Activated T-cell treated with anti-CD3 and anti-CD28 coated beads for 1 hour (primary cell): ENCODE measurements around the gene ALDH1B1.

ENCODE experiments used
- DNase-seq: peaks from one replicate; pipeline ENCODE4 v3.0.0-alpha.2; 2020; ENCODE audit warnings: low read depth

The ALDH1B1 gene

DNA sequence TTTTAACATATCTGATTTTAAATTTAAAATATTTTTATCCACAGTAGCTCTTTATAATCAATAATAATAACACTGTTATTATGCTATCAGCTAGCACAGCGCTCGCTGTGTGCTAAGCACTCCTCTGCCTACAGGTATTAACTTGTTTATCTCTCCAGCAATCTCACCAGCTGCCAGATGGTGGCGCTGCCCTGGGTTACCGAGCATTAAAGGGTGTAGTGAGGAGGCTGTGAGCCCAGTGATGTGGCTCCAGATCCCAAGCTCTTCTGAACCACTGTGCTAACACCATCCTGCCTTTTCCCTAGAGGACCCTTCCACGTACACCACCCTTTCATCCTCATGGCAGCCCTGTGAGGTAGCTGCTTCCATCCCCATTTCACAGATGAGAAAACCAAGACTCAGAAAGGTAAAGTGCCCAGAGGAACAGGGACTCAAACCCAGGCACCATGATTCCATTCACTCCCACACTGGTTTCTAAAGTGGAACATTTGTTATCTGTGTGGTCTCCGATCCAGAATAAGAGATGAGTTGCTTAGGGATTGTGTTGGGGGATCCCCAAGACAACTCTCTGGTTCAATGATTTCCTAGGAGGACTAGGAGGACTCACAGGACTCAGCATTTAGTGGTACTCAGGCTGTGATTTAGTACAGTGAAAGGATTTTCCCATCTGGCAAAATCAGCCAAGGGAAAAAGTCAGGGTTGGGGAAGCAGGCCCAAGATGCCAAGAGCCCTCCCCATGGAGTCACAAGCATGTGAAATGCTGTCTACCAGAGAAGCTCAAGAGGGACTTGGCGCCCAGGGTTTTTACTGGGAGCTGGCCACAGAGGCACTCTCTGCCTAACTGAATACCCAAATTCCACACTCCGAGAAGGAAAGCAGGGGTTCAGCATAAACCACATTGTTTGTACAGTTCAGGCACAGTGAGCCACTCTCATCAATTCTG is 24.8 kb downstream of the ALDH1B1 start:
- DNase-seq: peak; percentile 12

GRCh38 chr9:38418366-38418765 is 25.9 kb downstream of the ALDH1B1 start:
- DNase-seq: no peak

DNA sequence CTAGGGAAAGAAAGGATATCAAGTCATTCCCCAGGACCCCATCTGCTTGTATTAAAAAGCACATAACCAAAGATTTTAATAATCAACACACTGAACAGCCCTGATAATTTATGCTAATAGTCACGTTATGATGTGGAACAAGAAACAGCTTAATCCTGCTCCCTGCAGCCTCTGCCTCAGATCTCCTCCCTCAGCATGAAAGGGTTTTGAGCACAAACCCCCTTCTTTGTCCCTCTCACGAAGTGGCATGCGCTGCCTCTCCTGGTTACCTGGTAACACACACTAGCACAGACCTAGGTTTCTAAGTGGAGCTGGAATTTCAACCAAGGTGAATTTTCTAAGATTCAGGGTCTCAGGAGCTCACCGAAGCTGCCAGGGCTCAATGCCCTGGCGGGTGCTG is 26.7 kb downstream of the ALDH1B1 start:
- DNase-seq: no peak

- DNase-seq: no peak
Observed at GRCh38 chr9:38421498-38422211, 29.2 kb downstream of the ALDH1B1 start.

DNA sequence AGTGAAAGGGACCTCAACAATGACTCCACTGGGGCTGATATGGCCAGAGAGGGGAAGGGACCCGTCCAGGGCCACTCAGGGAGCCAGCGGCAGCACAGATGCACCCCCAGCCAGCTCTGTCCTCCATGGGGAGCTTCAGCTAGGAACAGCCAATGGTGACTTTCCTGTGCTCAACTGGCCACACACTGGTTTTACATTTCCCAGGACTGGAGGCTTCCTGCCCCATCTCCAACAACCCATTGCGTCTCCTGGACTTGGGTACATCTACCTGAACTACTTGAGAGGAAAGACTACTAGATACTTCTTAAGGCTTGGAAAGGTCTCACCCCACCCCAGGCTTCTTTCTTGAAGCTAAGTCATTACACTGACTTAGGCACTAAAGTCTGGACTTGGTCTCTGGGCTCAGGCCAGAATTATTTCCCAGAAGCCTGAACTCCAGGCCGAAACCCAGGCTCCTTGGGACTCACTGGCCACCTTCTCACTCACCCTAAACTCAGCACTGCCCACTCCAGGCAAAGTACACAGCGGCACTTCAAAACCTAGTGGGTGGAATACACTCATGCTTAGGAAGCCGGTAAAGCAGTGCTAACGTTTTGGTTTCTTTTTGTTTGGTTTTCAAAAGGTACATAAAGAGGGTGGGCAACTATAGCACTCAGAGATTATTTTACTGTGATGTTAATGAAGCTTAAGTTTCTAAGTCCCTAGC is 30.2 kb downstream of the ALDH1B1 start:
- no peak for DNase-seq

GRCh38 chr9:38423273-38423972 is 30.9 kb downstream of the ALDH1B1 start:
- no peak for DNase-seq

GRCh38 chr9:38423973-38424843 is 31.7 kb downstream of the ALDH1B1 start, which contains the start of gene IGFBPL1:
Gene IGFBPL1, minus strand, starts transcription at chr9:38424454. Its CDS starts 30 bp downstream, at chr9:38424424.
- DNase-seq: no peak

- DNase-seq: no peak
Observed at GRCh38 chr9:38424918-38425317, 32.4 kb downstream of the ALDH1B1 start.

DNA sequence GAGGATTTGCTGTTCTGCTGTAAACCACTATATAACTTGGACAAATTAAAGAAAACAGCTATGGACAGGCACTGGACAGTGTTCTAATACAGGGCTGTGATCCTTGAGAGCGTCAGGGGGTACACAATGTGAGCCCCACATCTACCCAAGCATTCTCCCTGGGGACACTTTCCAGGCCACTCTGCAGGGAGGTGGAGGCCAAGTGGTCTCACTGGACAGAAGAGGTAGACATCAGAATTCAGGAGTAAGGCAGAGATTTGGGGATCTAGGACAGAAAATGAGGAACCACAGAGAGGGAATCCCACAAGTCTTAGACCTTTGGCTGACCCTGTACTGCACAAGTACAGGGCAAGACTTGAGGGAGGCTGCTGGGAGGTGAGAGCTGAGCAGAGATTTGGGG is 35.6 kb downstream of the ALDH1B1 start:
- DNase-seq: no peak

DNA sequence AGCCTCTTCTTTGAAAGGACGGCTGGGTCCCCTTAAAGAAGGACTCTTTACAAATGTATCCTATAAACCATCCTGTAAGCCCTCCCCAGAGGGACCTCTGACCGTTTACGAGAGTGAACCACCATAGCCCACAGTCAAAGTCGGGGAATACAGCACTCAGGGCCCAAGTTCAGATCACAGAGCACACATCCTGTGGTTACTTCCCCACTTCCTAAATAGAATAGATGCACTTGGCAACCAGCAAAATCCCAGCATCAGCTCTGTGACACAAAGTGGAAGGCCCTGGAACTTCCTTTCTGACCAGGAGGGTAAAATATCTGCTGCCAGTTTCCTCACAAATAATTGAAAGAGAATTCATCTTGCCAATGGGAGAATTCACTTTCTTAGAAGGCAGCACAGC is 38.6 kb downstream of the ALDH1B1 start:
- DNase-seq: no peak

GRCh38 chr9:38432922-38433510 is 40.5 kb downstream of the ALDH1B1 start:
- DNase-seq: no peak

DNA sequence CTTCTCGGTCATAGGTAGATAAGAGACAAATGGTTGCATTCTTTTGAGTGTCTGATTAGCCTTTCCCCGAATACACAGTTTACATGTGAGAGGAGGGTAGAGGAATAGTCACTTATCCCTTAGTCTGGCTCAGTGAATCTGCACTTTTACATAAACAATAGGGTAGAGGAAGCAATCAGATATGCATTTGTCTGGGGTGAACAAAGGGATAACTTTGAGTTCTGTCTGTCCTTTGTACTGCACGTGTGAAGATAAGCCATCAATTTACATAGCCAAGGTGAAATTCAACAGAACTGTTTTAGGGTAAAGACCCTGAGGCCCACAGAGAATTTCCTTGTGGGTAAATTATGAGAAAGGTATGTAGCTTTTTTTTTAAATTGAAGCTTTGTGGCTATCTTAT is 41.9 kb downstream of the ALDH1B1 start:
- DNase-seq: no peak

- DNase-seq: no peak
Observed at GRCh38 chr9:38434853-38435252, 42.4 kb downstream of the ALDH1B1 start.

DNA sequence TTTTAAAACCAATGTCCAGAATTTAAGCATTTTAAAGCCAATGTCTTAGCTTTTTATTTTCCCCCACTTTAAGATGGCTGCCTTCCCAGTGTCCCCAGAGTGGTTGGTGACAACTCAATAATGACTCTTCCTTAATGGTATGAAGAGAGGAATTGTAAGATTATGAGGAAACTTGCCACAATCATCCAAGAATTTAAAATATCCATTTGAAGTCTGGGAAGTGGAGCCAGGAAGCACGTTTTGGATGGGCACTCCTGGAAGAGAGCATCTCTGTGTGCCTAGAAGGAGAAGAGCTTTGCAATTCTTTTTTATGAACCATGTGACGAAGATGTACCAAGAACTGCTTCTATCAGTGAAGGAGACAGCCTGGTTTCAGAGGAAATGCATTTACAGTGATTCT is 43.0 kb downstream of the ALDH1B1 start:
- DNase-seq: no peak

DNA sequence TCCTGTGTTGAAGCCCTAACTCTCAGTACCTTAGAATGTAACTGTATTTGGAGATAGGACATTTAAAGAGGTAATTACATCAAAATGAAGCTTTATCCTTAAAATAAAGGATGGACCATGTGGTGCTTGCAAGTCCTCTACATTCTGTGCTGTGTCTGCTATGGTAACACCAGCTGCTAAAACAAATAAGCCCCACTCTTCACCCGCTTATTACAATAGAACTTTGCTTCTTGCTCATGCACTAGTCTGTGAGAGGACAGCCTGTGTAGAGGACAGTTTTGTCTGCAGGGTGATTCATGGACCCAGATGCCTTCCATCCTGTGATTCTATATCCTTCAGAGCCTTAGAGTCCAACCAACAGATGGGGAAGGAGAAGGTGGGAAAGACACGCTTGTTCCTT is 44.2 kb downstream of the ALDH1B1 start:
- no peak for DNase-seq

- DNase-seq: no peak
Observed at GRCh38 chr9:38437193-38437823, 44.8 kb downstream of the ALDH1B1 start.

GRCh38 chr9:38439291-38439915 is 46.9 kb downstream of the ALDH1B1 start:
- no peak for DNase-seq

DNA sequence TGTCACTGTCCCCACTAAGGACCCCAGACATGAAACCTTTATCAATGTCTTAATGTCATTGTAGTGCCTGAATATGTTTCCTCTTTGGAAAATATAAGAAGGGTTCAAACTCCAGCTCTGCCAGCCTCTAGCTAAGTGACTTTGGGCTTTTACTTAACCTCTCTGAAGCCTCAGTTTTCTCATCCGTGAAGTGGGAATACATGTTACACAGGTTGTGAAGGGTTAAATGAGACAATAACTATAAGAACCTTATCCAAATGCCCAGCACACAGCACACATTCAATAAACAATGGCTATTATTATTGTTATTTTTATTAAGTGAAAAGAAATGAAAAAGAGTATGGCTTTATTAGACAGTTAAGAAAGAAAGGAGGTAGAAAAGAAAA is 47.4 kb downstream of the ALDH1B1 start:
- DNase-seq: no peak

- no peak for DNase-seq
Observed at GRCh38 chr9:38440516-38440915, 48.0 kb downstream of the ALDH1B1 start.
